Measurements from ENCODE around the gene HMOX1.

Gene HMOX1

GRCh38 chr22:35419756-35420155 lies 38.9 kb downstream of the HMOX1 start:
- H3K9ac ChIP-seq (ENCODE audit: low read depth, low read length) = no peak overlapping the region
- H3K9me3 ChIP-seq (ENCODE audit: control insufficient read depth, insufficient read depth, low read length) = no peaks in the 10 kb centered on the region
- no peak overlapping the region for H3K4me3 ChIP-seq (ENCODE audit: low read depth, low read length)
- H3K27me3 ChIP-seq (ENCODE audit: control insufficient read depth, insufficient read depth, low read length) = no peaks in the 10 kb centered on the region
- H3K36me3 ChIP-seq (ENCODE audit: control insufficient read depth, insufficient read depth, low read length) = peaks cover 95% of the 10 kb centered on the region
- no peaks in the 10 kb centered on the region for H3K4me1 ChIP-seq (ENCODE audit: control insufficient read depth, insufficient read depth, low read length)

DNA sequence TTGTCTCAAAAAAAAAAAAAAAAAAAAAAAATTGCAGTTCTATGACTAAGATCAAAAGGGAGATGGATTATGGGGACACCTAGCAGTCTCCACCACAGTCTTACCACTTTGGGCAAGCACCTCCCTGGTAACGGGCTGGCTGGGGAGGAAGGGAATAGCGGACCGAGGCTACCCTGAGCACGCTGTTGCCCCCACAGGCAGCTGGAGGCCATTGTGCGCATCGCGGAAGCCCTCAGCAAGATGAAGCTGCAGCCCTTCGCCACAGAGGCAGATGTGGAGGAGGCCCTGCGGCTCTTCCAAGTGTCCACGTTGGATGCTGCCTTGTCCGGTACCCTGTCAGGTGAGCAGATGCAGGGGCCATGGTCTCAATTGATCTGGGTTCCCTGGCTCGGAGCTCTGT lies 40.2 kb downstream of the HMOX1 start:
- H3K27me3 ChIP-seq (ENCODE audit: control insufficient read depth, insufficient read depth, low read length) = no peaks in the 10 kb centered on the region
- peaks cover 8% of the 10 kb centered on the region for H3K4me1 ChIP-seq (ENCODE audit: control insufficient read depth, insufficient read depth, low read length)
- peaks cover 92% of the 10 kb centered on the region for H3K36me3 ChIP-seq (ENCODE audit: control insufficient read depth, insufficient read depth, low read length)
- H3K9me3 ChIP-seq (ENCODE audit: control insufficient read depth, insufficient read depth, low read length) = no peaks in the 10 kb centered on the region
- no peak overlapping the region for H3K4me3 ChIP-seq (ENCODE audit: low read depth, low read length)
- no peak overlapping the region for H3K9ac ChIP-seq (ENCODE audit: low read depth, low read length)

- no peaks in the 10 kb centered on the region for H3K9me3 ChIP-seq (ENCODE audit: control insufficient read depth, insufficient read depth, low read length)
- peak overlapping the region; percentile 29 for H3K9ac ChIP-seq (ENCODE audit: low read depth, low read length)
- H3K36me3 ChIP-seq (ENCODE audit: control insufficient read depth, insufficient read depth, low read length) = peaks cover 82% of the 10 kb centered on the region
- peaks cover 12% of the 10 kb centered on the region for H3K4me1 ChIP-seq (ENCODE audit: control insufficient read depth, insufficient read depth, low read length)
- H3K27me3 ChIP-seq (ENCODE audit: control insufficient read depth, insufficient read depth, low read length) = no peaks in the 10 kb centered on the region
- H3K4me3 ChIP-seq (ENCODE audit: low read depth, low read length) = no peak overlapping the region
Observed at GRCh38 chr22:35422145-35422544, 41.2 kb downstream of the HMOX1 start.

- H3K36me3 ChIP-seq (ENCODE audit: control insufficient read depth, insufficient read depth, low read length) = peaks cover 74% of the 10 kb centered on the region
- no peaks in the 10 kb centered on the region for H3K9me3 ChIP-seq (ENCODE audit: control insufficient read depth, insufficient read depth, low read length)
- no peak overlapping the region for H3K4me3 ChIP-seq (ENCODE audit: low read depth, low read length)
- no peak overlapping the region for H3K9ac ChIP-seq (ENCODE audit: low read depth, low read length)
- peaks cover 12% of the 10 kb centered on the region for H3K4me1 ChIP-seq (ENCODE audit: control insufficient read depth, insufficient read depth, low read length)
- no peaks in the 10 kb centered on the region for H3K27me3 ChIP-seq (ENCODE audit: control insufficient read depth, insufficient read depth, low read length)
Observed at GRCh38 chr22:35422936-35423335, 42.0 kb downstream of the HMOX1 start.

GRCh38 chr22:35424081-35424480 lies 43.2 kb downstream of the HMOX1 start:
- no peak overlapping the region for H3K4me3 ChIP-seq (ENCODE audit: low read depth, low read length)
- no peaks in the 10 kb centered on the region for H3K27me3 ChIP-seq (ENCODE audit: control insufficient read depth, insufficient read depth, low read length)
- peaks cover 70% of the 10 kb centered on the region for H3K36me3 ChIP-seq (ENCODE audit: control insufficient read depth, insufficient read depth, low read length)
- H3K9ac ChIP-seq (ENCODE audit: low read depth, low read length) = no peak overlapping the region
- H3K9me3 ChIP-seq (ENCODE audit: control insufficient read depth, insufficient read depth, low read length) = no peaks in the 10 kb centered on the region
- H3K4me1 ChIP-seq (ENCODE audit: control insufficient read depth, insufficient read depth, low read length) = peaks cover 12% of the 10 kb centered on the region

DNA sequence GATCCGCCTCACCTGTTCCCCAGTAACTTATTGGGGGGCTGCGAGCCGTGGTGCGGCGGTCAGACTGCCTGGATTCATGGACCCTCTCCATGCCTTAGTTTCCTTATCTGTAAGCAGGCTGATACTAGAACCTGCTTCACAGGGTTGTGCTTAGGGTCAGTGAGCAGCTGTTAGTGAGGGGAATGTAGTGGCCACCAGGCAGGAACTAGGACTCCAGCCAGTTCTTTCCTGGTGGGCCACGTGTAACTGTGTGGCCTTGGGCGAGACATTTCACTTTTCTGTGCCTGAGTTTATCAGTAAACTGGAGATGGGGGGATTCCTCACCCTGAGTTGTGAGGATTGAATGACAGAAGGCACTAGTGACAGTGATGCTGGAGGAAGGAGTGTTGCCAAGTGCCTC lies 43.9 kb downstream of the HMOX1 start:
- H3K4me1 ChIP-seq (ENCODE audit: control insufficient read depth, insufficient read depth, low read length) = peaks cover 12% of the 10 kb centered on the region
- H3K36me3 ChIP-seq (ENCODE audit: control insufficient read depth, insufficient read depth, low read length) = peaks cover 63% of the 10 kb centered on the region
- no peaks in the 10 kb centered on the region for H3K27me3 ChIP-seq (ENCODE audit: control insufficient read depth, insufficient read depth, low read length)
- H3K9ac ChIP-seq (ENCODE audit: low read depth, low read length) = no peak overlapping the region
- no peaks in the 10 kb centered on the region for H3K9me3 ChIP-seq (ENCODE audit: control insufficient read depth, insufficient read depth, low read length)
- no peak overlapping the region for H3K4me3 ChIP-seq (ENCODE audit: low read depth, low read length)

DNA sequence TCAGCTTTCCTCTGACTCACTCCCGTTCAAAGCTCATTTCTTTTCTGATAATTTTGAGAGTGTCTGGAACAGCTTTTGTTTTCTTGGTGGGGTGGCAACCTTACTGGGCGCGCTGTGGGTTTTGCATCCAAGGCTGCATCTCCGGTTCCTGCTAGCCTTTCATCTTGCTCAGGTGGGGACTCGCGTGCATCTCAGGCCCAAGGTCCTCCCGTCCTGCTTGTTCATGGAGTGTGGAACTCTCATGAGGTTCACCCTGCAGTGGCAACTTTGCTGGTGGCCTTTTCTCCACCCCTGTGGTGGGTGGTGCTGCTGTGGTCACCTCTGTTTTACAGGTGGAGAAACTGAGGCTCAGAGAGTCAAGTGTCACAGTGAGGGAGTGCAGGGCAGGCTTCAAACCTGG lies 44.6 kb downstream of the HMOX1 start:
- H3K9me3 ChIP-seq (ENCODE audit: control insufficient read depth, insufficient read depth, low read length) = no peaks in the 10 kb centered on the region
- no peak overlapping the region for H3K4me3 ChIP-seq (ENCODE audit: low read depth, low read length)
- H3K4me1 ChIP-seq (ENCODE audit: control insufficient read depth, insufficient read depth, low read length) = peaks cover 12% of the 10 kb centered on the region
- H3K27me3 ChIP-seq (ENCODE audit: control insufficient read depth, insufficient read depth, low read length) = no peaks in the 10 kb centered on the region
- no peak overlapping the region for H3K9ac ChIP-seq (ENCODE audit: low read depth, low read length)
- peaks cover 55% of the 10 kb centered on the region for H3K36me3 ChIP-seq (ENCODE audit: control insufficient read depth, insufficient read depth, low read length)

GRCh38 chr22:35425971-35426800 lies 45.3 kb downstream of the HMOX1 start:
- H3K9me3 ChIP-seq (ENCODE audit: control insufficient read depth, insufficient read depth, low read length) = no peaks in the 10 kb centered on the region
- H3K4me3 ChIP-seq (ENCODE audit: low read depth, low read length) = no peak overlapping the region
- no peaks in the 10 kb centered on the region for H3K27me3 ChIP-seq (ENCODE audit: control insufficient read depth, insufficient read depth, low read length)
- peaks cover 53% of the 10 kb centered on the region for H3K36me3 ChIP-seq (ENCODE audit: control insufficient read depth, insufficient read depth, low read length)
- peak overlapping the region; percentile 76 for H3K9ac ChIP-seq (ENCODE audit: low read depth, low read length)
- H3K4me1 ChIP-seq (ENCODE audit: control insufficient read depth, insufficient read depth, low read length) = peaks cover 12% of the 10 kb centered on the region

- peaks cover 52% of the 10 kb centered on the region for H3K36me3 ChIP-seq (ENCODE audit: control insufficient read depth, insufficient read depth, low read length)
- peak overlapping the region; percentile 76 for H3K9ac ChIP-seq (ENCODE audit: low read depth, low read length)
- no peaks in the 10 kb centered on the region for H3K9me3 ChIP-seq (ENCODE audit: control insufficient read depth, insufficient read depth, low read length)
- H3K27me3 ChIP-seq (ENCODE audit: control insufficient read depth, insufficient read depth, low read length) = no peaks in the 10 kb centered on the region
- H3K4me3 ChIP-seq (ENCODE audit: low read depth, low read length) = no peak overlapping the region
- peaks cover 12% of the 10 kb centered on the region for H3K4me1 ChIP-seq (ENCODE audit: control insufficient read depth, insufficient read depth, low read length)
Observed at GRCh38 chr22:35426801-35427140, 45.9 kb downstream of the HMOX1 start.

GRCh38 chr22:35430897-35431322 lies 50.0 kb downstream of the HMOX1 start:
- H3K9me3 ChIP-seq (ENCODE audit: control insufficient read depth, insufficient read depth, low read length) = no peaks in the 10 kb centered on the region
- no peak overlapping the region for H3K9ac ChIP-seq (ENCODE audit: low read depth, low read length)
- H3K27me3 ChIP-seq (ENCODE audit: control insufficient read depth, insufficient read depth, low read length) = no peaks in the 10 kb centered on the region
- peaks cover 28% of the 10 kb centered on the region for H3K36me3 ChIP-seq (ENCODE audit: control insufficient read depth, insufficient read depth, low read length)
- peaks cover 6% of the 10 kb centered on the region for H3K4me1 ChIP-seq (ENCODE audit: control insufficient read depth, insufficient read depth, low read length)
- no peak overlapping the region for H3K4me3 ChIP-seq (ENCODE audit: low read depth, low read length)

DNA sequence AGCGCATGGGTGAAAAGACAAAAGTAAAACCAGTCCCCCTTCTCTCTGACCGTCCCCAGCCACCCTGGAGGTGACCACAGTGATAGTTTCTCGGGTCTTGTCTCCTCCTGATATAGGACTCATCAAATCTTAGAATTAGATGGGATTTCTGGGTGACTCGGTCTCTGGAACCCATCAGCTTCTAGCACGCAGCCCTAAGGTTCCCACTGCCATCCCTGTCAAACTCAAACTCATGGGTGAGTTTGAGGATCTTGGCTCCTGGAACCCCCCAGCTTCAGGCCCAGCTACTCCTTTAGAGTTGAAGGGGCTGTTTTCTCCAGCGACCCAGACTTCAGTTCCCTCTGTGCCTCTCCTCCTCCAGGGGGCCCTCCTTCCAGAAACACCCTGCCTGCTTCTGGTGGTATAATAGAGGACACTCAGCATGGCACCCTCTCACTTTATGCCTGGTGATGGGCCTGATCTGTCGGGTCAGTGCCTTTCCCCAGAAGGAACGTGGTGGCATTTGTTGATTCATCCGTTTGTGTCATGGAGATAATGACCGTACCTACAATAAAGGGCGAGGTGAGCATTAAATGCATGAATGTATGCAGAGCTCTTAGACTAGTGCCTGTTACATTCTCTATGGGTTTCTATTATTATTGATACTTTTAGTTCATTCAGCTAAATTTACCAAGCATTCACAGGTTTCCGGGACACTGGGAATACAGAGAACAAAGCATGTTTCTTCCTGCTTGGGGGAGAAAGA lies 50.8 kb downstream of the HMOX1 start:
- no peaks in the 10 kb centered on the region for H3K4me1 ChIP-seq (ENCODE audit: control insufficient read depth, insufficient read depth, low read length)
- H3K36me3 ChIP-seq (ENCODE audit: control insufficient read depth, insufficient read depth, low read length) = peaks cover 26% of the 10 kb centered on the region

More for the DNA sequence above, 50.8 kb downstream of the HMOX1 start:
- Histone ChIP-seq H3K27me3 (ENCODE audit: control insufficient read depth, insufficient read depth, low read length) (no peaks in the 10 kb centered on the region), H3K9me3 (ENCODE audit: control insufficient read depth, insufficient read depth, low read length) (no peaks in the 10 kb centered on the region), H3K4me3 (ENCODE audit: low read depth, low read length) (no peak overlapping the region), H3K9ac (ENCODE audit: low read depth, low read length) (no peak overlapping the region)
